M059J (cell line): Measurements from ENCODE around the gene TRPM6. TPM values are rescaled to one million over a fixed set of nuclear protein-coding genes. Genes with fewer than 3 reads are reported as not detected.
"Not testable (repeated sequence)": the region's sequence is repeated elsewhere in the genome, so short reads cannot be mapped to it uniquely, and the experiment has no call there.

ENCODE experiments used
- DNase-seq: peaks from one replicate; pipeline ENCODE4 v3.0.0-alpha.2; 2012; ENCODE audit warnings: low read depth
- total RNA-seq: library from RNA; depleted of rRNA; stranded (reverse); fragments of >200 nt; shearing (Covaris generic); gene quantifications from 2 replicates; pipeline ENCODE4 v1.2.3, GENCODE V29; 2014

The TRPM6 gene
- total RNA-seq, 1 experiment from 2014 or later, result 0.49 TPM

GRCh38 chr9:74859786-74860185 is 27.9 kb downstream of the TRPM6 start:
- DNase-seq, result no peak

GRCh38 chr9:74858751-74859414 is 28.8 kb downstream of the TRPM6 start:
- peak; percentile 41 for DNase-seq

- DNase-seq, result no peak
These were observed 30.7 kb downstream of the TRPM6 start for GRCh38 chr9:74856989-74857388.

- no peak for DNase-seq
These were observed 32.6 kb downstream of the TRPM6 start for GRCh38 chr9:74855072-74855471.

GRCh38 chr9:74853024-74853423 is 34.7 kb downstream of the TRPM6 start:
- DNase-seq, result not testable (repeated sequence)

- peak; percentile 76 for DNase-seq
These were observed 39.6 kb downstream of the TRPM6 start for GRCh38 chr9:74848153-74848525.

- no peak for DNase-seq
These were observed 40.1 kb downstream of the TRPM6 start for GRCh38 chr9:74847478-74848152.

- DNase-seq, result peak; percentile 97
These were observed 41.0 kb downstream of the TRPM6 start for GRCh38 chr9:74846766-74847165.

- peak; percentile 55 for DNase-seq
These were observed 49.4 kb downstream of the TRPM6 start for GRCh38 chr9:74838351-74838750.

GRCh38 chr9:74824654-74825053 is 63.1 kb downstream of the TRPM6 start:
- peak; percentile 83 for DNase-seq

GRCh38 chr9:74821636-74822035 is 66.1 kb downstream of the TRPM6 start:
- DNase-seq, result peak; percentile 48

GRCh38 chr9:74817816-74818215 is 69.9 kb downstream of the TRPM6 start:
- no peak for DNase-seq

GRCh38 chr9:74817281-74817810 is 70.4 kb downstream of the TRPM6 start:
- DNase-seq, result peak; percentile 34

- no peak for DNase-seq
These were observed 77.5 kb downstream of the TRPM6 start for GRCh38 chr9:74810200-74810599.

GRCh38 chr9:74804018-74804385 is 83.7 kb downstream of the TRPM6 start:
- peak; percentile 70 for DNase-seq

GRCh38 chr9:74803376-74804017 is 84.2 kb downstream of the TRPM6 start:
- DNase-seq, result peak; percentile 42

GRCh38 chr9:74800226-74800625 is 87.5 kb downstream of the TRPM6 start:
- DNase-seq, result no peak

- DNase-seq, result no peak
These were observed 91.9 kb downstream of the TRPM6 start for GRCh38 chr9:74795803-74796202.

- DNase-seq, result no peak
These were observed 92.6 kb downstream of the TRPM6 start for GRCh38 chr9:74795081-74795480.

GRCh38 chr9:74784506-74784905 is 103.2 kb downstream of the TRPM6 start:
- no peak for DNase-seq

- DNase-seq, result peak; percentile 89
These were observed 104.3 kb downstream of the TRPM6 start for GRCh38 chr9:74783408-74783807.

- DNase-seq, result peak; percentile 68
These were observed 110.4 kb downstream of the TRPM6 start for GRCh38 chr9:74777136-74777879.
